Panc1 (cell line): ENCODE measurements around the gene MAP3K20. TPM values are rescaled to one million over a fixed set of nuclear protein-coding genes. Genes with fewer than 3 reads are reported as not detected.
"Not testable (repeated sequence)": the region's sequence is repeated elsewhere in the genome, so short reads cannot be mapped to it uniquely, and the experiment has no call there.

Source experiments
- ATAC-seq: fragments of 200-7000 bp; cut with Tn5 transposase; 2 replicates; pipeline ENCODE4 v1.9.1; 2020; ENCODE audit warnings: mild to moderate bottlenecking, moderate library complexity
- BruUV-seq: library from RNA; stranded (reverse); fragments of 400-500 nt; replicated peaks from 2 replicates; lab custom pipeline; 2021; lab: Mats Ljungman, UMichigan
- CTCF ChIA-PET: fragments of 300-600 bp; sonication (Branson Sonifier 250); formaldehyde crosslinking; loops from one replicate; lab custom pipeline; 2022; ENCODE audit warnings: antibody characterized with exemption; lab: Charles Lee
- POLR2A ChIA-PET: fragments of 300-600 bp; sonication (Branson Sonifier 250); formaldehyde crosslinking; loops from one replicate; lab custom pipeline; 2022; ENCODE audit warnings: antibody characterized with exemption; lab: Charles Lee
- DNase-seq: peaks from one replicate; pipeline ENCODE4 v3.0.0-alpha.2; 2010; ENCODE audit warnings: low read depth, low spot score
- H3K27ac ChIP-seq: 2 replicates; pipeline ENCODE4 v1.5.1; 2011; ENCODE audit warnings: mild to moderate bottlenecking, low read length, inconsistent platforms
- H3K27me3 ChIP-seq: fragments of 200-500 bp; sonication (Bioruptor generic); 2 replicates; pipeline ENCODE4 v1.6.0; 2014; ENCODE audit warnings: low read length, inconsistent platforms; ENCODE audit not compliant: control insufficient read depth, insufficient read depth
- H3K36me3 ChIP-seq: fragments of 200-500 bp; sonication (Bioruptor generic); 2 replicates; pipeline ENCODE4 v1.5.1; 2014; ENCODE audit warnings: inconsistent platforms, mild to moderate bottlenecking, low read length, moderate library complexity; ENCODE audit not compliant: control insufficient read depth, insufficient read depth
- H3K4me1 ChIP-seq: 2 replicates; pipeline ENCODE4 v1.5.1; 2011; ENCODE audit warnings: inconsistent platforms, mild to moderate bottlenecking, low read length, moderate library complexity; ENCODE audit not compliant: control insufficient read depth, insufficient read depth
- H3K4me3 ChIP-seq, 2 experiments: 2 replicates each; pipeline ENCODE4 v1.5.1; 2011 to 2012; ENCODE audit warnings: low read depth in 2 of 2, low read length in 2 of 2, mild to moderate bottlenecking in 2 of 2, inconsistent platforms in 1 of 2, moderate library complexity in 1 of 2
- H3K9me3 ChIP-seq: fragments of 200-500 bp; sonication (Bioruptor generic); 2 replicates; pipeline ENCODE4 v1.5.1; 2014; ENCODE audit warnings: low read depth, mild to moderate bottlenecking, inconsistent platforms, low read length, moderate library complexity; ENCODE audit not compliant: control insufficient read depth, insufficient read depth
- POLR2AphosphoS5 ChIP-seq: IDR thresholded peaks from 2 replicates; pipeline ENCODE4 v1.6.1; 2012; ENCODE audit warnings: mild to moderate bottlenecking, low read depth, low read length, moderate library complexity
- SIN3A ChIP-seq: IDR thresholded peaks from 2 replicates; pipeline ENCODE4 v1.6.1; 2012; ENCODE audit warnings: low read depth, mild to moderate bottlenecking, low read length, moderate library complexity, borderline replicate concordance; ENCODE audit not compliant: insufficient read depth
- TCF7L2 ChIP-seq: IDR thresholded peaks from 2 replicates; pipeline ENCODE4 v1.6.1; 2011; ENCODE audit warnings: mild to moderate bottlenecking, low read depth, low read length, inconsistent platforms
- in situ Hi-C: cut with HindIII; loops from 2 replicates; pipeline ENCODE4 v1.10.0; 2016; ENCODE audit warnings: low sequenced_read_pairs, low pct_unique_long_range_greater_than_20kb
- intact Hi-C: fragments of 100-400 bp; cut with micrococcal nuclease; formaldehyde crosslinking; loops from one replicate; pipeline ENCODE4 v1.10.0; 2022; ENCODE audit not compliant: unreplicated experiment
- total RNA-seq: library from RNA; stranded (reverse); gene quantifications from one replicate; pipeline ENCODE4 v1.2.1, GENCODE V29; 2021; ENCODE audit not compliant: unreplicated experiment
- TF ChIP-seq, protein P1 (sequence below), 2 experiments: IDR thresholded peaks; 2 replicates each; pipeline ENCODE4 v1.6.1; 2011 to 2012; ENCODE audit warnings: low read depth in 2 of 2, control low read depth in 1 of 2, low read length in 1 of 2, mild to moderate bottlenecking in 1 of 2, moderate library complexity in 1 of 2; ENCODE audit not compliant: insufficient read depth in 1 of 2
- TF ChIP-seq, protein P2 (sequence below): fragments of 450-650 bp; IDR thresholded peaks from 2 replicates; pipeline ENCODE4 v1.5.1; 2017; ENCODE audit warnings: mild to moderate bottlenecking

MAP3K20 gene
- total RNA-seq, 1 experiment from 2014 or later, result 121 TPM

DNA sequence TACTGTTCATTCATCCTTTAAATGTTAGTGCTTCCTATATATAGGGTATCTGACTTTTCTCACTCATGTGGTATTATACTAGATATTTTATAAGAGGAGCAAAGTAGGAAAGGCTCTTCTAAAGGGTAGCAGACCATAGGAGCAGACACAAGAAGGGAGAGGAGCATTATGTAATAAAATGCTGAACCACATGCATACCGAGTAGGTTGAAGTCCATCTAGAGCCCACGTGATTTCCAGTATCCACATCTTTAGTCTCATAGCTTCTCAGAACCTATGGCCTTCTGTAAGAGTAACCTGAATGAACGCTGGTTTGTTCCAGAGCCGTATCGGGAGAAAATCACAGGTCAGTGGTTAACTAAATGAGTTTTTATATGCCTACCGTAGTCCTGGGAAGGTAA, 85.9 kb downstream of the MAP3K20 start:
- in situ Hi-C loops (no loop called here), intact Hi-C loops (loop anchor here (5.0 kb wide), 2 partner anchors 54 to 69 kb away; no protein-coding TSS in a partner anchor)
- CTCF ChIA-PET, result no interaction called here
- H3K27me3 ChIP-seq, result no peaks in the 10 kb centered on the region
- ATAC-seq (no peak), DNase-seq (no peak)
- H3K4me3 ChIP-seq, result no peak overlapping the region; a peak in 1 of 4 replicates
- POLR2A ChIA-PET, result no interaction called here
- H3K4me1 ChIP-seq, result peaks cover 75% of the 10 kb centered on the region
- H3K27ac ChIP-seq, result peak overlapping the region; percentile 91
- BruUV-seq, result no TSS peak
- H3K9me3 ChIP-seq, result peaks cover 5% of the 10 kb centered on the region
- no peak for TF ChIP-seq SIN3A
- H3K36me3 ChIP-seq, result no peaks in the 10 kb centered on the region; the same call in 1 of the 2 replicates

DNA sequence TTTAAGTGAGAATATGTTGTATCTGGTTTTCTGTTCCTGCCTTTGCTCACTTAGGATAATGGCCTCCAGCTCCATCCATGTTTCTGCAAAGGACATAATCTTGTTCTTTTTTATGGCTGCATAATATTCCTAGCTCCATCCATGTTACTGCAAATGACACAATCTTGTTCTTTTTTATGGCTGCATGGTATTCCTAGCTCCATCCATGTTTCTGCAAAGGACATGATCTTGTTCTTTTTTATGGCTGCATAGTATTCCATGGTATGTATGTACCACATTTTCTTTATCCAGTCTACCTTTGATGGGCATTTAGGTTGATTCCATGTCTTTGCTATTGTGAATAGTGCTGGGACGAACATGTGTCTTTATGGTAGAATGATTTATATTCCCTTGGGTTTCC, 87.7 kb downstream of the MAP3K20 start:
- H3K27me3 ChIP-seq, H3K9me3 ChIP-seq, BruUV-seq, ATAC-seq, H3K36me3 ChIP-seq, H3K4me3 ChIP-seq, DNase-seq, in situ Hi-C loops: not testable (repeated sequence)
- ChIA-PET CTCF (interaction anchor here (2.2 kb wide), 1 partner anchor 72 kb away, joined by 6 read pairs; no protein-coding TSS in a partner anchor), POLR2A (interaction anchor here (1.0 kb wide), 1 partner anchor 25 kb away, joined by 3 read pairs; no protein-coding TSS in a partner anchor)
- intact Hi-C loops, result loop anchor here (5.0 kb wide), 2 partner anchors 56 to 71 kb away; no protein-coding TSS in a partner anchor
- peak overlapping the region; percentile 91 for H3K27ac ChIP-seq
- H3K4me1 ChIP-seq, result peaks cover 74% of the 10 kb centered on the region

DNA sequence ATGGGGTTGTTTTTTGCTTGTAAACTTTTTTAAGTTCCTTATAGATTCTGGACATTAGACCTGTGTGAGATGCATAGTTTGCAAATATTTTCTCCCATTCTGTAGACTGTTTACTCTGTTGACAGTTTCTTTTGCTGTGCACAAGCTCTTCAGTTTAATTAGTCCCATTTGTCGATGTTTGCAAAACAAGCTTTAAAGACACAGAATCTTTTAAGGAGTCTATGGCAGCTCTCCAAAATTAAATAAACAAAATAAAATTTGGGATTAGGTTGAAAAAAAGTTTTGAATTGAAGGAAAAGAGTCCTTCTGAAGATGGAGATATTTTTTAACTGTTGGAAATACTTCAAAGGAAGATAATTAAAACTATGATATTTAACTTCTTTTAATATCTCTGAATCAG, 88.8 kb downstream of the MAP3K20 start:
- no peaks in the 10 kb centered on the region for H3K9me3 ChIP-seq
- peak overlapping the region; percentile 91 for H3K27ac ChIP-seq
- no TSS peak for BruUV-seq
- no peaks in the 10 kb centered on the region for H3K36me3 ChIP-seq
- ChIA-PET CTCF (interaction anchor here (2.2 kb wide), 1 partner anchor 73 kb away, joined by 6 read pairs; no protein-coding TSS in a partner anchor), POLR2A (interaction anchor here (0.7 kb wide), 1 partner anchor 34 kb away, joined by 3 read pairs; no protein-coding TSS in a partner anchor)
- peaks cover 66% of the 10 kb centered on the region for H3K4me1 ChIP-seq
- no peak overlapping the region for H3K4me3 ChIP-seq
- in situ Hi-C loops, result no loop called here
- no peaks in the 10 kb centered on the region for H3K27me3 ChIP-seq
- intact Hi-C loops, result loop anchor here (5.0 kb wide), 2 partner anchors 57 to 72 kb away; no protein-coding TSS in a partner anchor
- no peak for DNase-seq
- TF ChIP-seq TCF7L2 (peak; percentile 82), POLR2AphosphoS5 (no peak)
- ATAC-seq, result 0 out of 2 replicates have a peak, but pooled peaks have one; percentile 11

DNA sequence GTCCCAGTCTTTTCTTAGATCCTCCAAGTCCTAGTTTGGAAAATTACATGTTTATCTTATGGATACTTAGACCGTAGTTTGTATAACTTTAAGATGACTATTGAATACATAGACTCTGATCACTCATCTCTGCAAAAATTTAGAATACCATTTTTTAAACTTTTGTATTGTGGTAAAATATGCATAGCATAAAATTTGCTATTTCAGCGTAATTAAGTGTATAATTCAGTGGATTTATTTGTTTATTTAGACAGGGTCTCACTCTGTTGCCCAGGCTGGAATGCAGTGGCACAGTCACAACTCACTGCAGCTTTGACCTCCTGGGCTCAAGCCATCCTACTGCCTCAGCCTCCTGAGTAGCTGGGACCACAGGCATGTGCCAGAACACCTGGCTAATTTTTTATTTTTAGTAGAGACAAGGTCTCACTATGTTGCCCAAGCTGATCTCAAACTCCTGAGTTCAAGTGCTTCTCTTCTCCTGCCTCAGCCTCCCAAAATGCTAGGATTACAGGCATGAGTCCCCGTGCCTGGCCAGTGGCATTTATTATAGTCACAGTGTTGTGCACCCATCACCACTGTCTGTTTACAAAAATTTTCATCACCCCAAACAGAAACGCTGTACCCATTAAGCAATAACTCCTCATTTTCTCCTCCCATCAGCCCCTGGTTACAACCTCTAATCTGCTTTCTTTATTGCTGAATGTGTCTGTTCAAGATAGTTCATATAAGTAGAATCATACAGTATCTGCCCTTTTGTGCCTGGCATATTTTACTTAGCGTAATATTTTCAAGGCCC, 90.0 kb downstream of the MAP3K20 start:
- H3K27me3 ChIP-seq, result no peaks in the 10 kb centered on the region
- in situ Hi-C loops, result no loop called here
- TF ChIP-seq POLR2AphosphoS5 (no peak), TCF7L2 (no peak), SIN3A (no peak)
- TF ChIP-seq, protein P1, sequence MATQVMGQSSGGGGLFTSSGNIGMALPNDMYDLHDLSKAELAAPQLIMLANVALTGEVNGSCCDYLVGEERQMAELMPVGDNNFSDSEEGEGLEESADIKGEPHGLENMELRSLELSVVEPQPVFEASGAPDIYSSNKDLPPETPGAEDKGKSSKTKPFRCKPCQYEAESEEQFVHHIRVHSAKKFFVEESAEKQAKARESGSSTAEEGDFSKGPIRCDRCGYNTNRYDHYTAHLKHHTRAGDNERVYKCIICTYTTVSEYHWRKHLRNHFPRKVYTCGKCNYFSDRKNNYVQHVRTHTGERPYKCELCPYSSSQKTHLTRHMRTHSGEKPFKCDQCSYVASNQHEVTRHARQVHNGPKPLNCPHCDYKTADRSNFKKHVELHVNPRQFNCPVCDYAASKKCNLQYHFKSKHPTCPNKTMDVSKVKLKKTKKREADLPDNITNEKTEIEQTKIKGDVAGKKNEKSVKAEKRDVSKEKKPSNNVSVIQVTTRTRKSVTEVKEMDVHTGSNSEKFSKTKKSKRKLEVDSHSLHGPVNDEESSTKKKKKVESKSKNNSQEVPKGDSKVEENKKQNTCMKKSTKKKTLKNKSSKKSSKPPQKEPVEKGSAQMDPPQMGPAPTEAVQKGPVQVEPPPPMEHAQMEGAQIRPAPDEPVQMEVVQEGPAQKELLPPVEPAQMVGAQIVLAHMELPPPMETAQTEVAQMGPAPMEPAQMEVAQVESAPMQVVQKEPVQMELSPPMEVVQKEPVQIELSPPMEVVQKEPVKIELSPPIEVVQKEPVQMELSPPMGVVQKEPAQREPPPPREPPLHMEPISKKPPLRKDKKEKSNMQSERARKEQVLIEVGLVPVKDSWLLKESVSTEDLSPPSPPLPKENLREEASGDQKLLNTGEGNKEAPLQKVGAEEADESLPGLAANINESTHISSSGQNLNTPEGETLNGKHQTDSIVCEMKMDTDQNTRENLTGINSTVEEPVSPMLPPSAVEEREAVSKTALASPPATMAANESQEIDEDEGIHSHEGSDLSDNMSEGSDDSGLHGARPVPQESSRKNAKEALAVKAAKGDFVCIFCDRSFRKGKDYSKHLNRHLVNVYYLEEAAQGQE (IDR thresholded peaks at IDR 0.05; ENCODE audit: insufficient read depth in 1 of 2, low read depth in 2 of 2, low read length in 1 of 2), result no peak
- TF ChIP-seq, protein P2, sequence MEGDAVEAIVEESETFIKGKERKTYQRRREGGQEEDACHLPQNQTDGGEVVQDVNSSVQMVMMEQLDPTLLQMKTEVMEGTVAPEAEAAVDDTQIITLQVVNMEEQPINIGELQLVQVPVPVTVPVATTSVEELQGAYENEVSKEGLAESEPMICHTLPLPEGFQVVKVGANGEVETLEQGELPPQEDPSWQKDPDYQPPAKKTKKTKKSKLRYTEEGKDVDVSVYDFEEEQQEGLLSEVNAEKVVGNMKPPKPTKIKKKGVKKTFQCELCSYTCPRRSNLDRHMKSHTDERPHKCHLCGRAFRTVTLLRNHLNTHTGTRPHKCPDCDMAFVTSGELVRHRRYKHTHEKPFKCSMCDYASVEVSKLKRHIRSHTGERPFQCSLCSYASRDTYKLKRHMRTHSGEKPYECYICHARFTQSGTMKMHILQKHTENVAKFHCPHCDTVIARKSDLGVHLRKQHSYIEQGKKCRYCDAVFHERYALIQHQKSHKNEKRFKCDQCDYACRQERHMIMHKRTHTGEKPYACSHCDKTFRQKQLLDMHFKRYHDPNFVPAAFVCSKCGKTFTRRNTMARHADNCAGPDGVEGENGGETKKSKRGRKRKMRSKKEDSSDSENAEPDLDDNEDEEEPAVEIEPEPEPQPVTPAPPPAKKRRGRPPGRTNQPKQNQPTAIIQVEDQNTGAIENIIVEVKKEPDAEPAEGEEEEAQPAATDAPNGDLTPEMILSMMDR, result no peak
- no peak for DNase-seq
- no peaks in the 10 kb centered on the region for H3K9me3 ChIP-seq
- peak; percentile 74 for ATAC-seq
- H3K4me3 ChIP-seq, result no peak overlapping the region
- POLR2A ChIA-PET, result no interaction called here
- peaks cover 6% of the 10 kb centered on the region; the same call in 1 of the 2 replicates for H3K36me3 ChIP-seq
- H3K27ac ChIP-seq, result peak overlapping the region; percentile 91
- BruUV-seq, result no TSS peak
- intact Hi-C loops, result no loop called here
- CTCF ChIA-PET, result no interaction called here
- peaks cover 60% of the 10 kb centered on the region for H3K4me1 ChIP-seq
